Measurements from ENCODE around the gene ALG6. TPM values are rescaled to one million over a fixed set of nuclear protein-coding genes. Genes with fewer than 3 reads are reported as not detected.
A peak's percentile ranks its signal among the peaks of the same experiment; 100 is the strongest.
"Not testable (repeated sequence)": the region's sequence is repeated elsewhere in the genome, so short reads cannot be mapped to it uniquely, and the experiment has no call there.

The ALG6 gene
- total RNA-seq, 1 donor from 2014 or later: 17.5 TPM

GRCh38 chr1:63413394-63413793 lies 46.0 kb downstream of the ALG6 start:
- DNase-seq (ENCODE audit: low read depth in 2 of 2): no peak

GRCh38 chr1:63414691-63415365 lies 47.4 kb downstream of the ALG6 start:
- DNase-seq (ENCODE audit: low read depth in 2 of 2): no peak

- DNase-seq (ENCODE audit: low read depth in 2 of 2): no peak
These were observed 50.7 kb downstream of the ALG6 start for GRCh38 chr1:63418101-63418500.

GRCh38 chr1:63420746-63421145 lies 53.3 kb downstream of the ALG6 start:
- DNase-seq (ENCODE audit: low read depth in 2 of 2): not testable (repeated sequence)

GRCh38 chr1:63423649-63424048 lies 56.2 kb downstream of the ALG6 start:
- DNase-seq (ENCODE audit: low read depth in 2 of 2): no peak

- DNase-seq (ENCODE audit: low read depth in 2 of 2): peak; percentile 19 to 36
These were observed 61.4 kb downstream of the ALG6 start for GRCh38 chr1:63428815-63429214.

GRCh38 chr1:63429281-63429680 lies 61.9 kb downstream of the ALG6 start:
- DNase-seq (ENCODE audit: low read depth in 2 of 2): no peak

GRCh38 chr1:63435161-63435560 lies 67.7 kb downstream of the ALG6 start:
- DNase-seq (ENCODE audit: low read depth in 2 of 2): no peak

GRCh38 chr1:63442141-63442475 lies 74.7 kb downstream of the ALG6 start:
- DNase-seq (ENCODE audit: low read depth in 2 of 2): peak in 1 of 2 donors; percentile 33

GRCh38 chr1:63448731-63449246 lies 81.4 kb downstream of the ALG6 start:
- no peak for DNase-seq (ENCODE audit: low read depth in 2 of 2)

- DNase-seq (ENCODE audit: low read depth in 2 of 2): no peak
These were observed 83.0 kb downstream of the ALG6 start for GRCh38 chr1:63450416-63450815.

- no peak for DNase-seq (ENCODE audit: low read depth in 2 of 2)
These were observed 85.8 kb downstream of the ALG6 start for GRCh38 chr1:63453232-63453631.

GRCh38 chr1:63454269-63454668 lies 86.8 kb downstream of the ALG6 start:
- peak in 1 of 2 donors; percentile 14 for DNase-seq (ENCODE audit: low read depth in 2 of 2)

- no peak for DNase-seq (ENCODE audit: low read depth in 2 of 2)
These were observed 91.3 kb downstream of the ALG6 start for GRCh38 chr1:63458750-63459149.

GRCh38 chr1:63461661-63462230 lies 94.3 kb downstream of the ALG6 start:
- DNase-seq (ENCODE audit: low read depth in 2 of 2): no peak

GRCh38 chr1:63463248-63463647 lies 95.8 kb downstream of the ALG6 start:
- peak; percentile 60 to 92 for DNase-seq (ENCODE audit: low read depth in 2 of 2)

- DNase-seq (ENCODE audit: low read depth in 2 of 2): no peak
These were observed 98.8 kb downstream of the ALG6 start for GRCh38 chr1:63466181-63466580.

- DNase-seq (ENCODE audit: low read depth in 2 of 2): no peak
These were observed 99.3 kb downstream of the ALG6 start for GRCh38 chr1:63466759-63467158.

- DNase-seq (ENCODE audit: low read depth in 2 of 2): not testable (repeated sequence)
These were observed 101.3 kb downstream of the ALG6 start for GRCh38 chr1:63468683-63469082.

- DNase-seq (ENCODE audit: low read depth in 2 of 2): peak in 1 of 2 donors; percentile 1
These were observed 108.3 kb downstream of the ALG6 start for GRCh38 chr1:63475761-63476160.

GRCh38 chr1:63480057-63480456 lies 112.6 kb downstream of the ALG6 start:
- DNase-seq (ENCODE audit: low read depth in 2 of 2): no peak

GRCh38 chr1:63486629-63487028 lies 119.2 kb downstream of the ALG6 start:
- DNase-seq (ENCODE audit: low read depth in 2 of 2): no peak

- peak in 1 of 2 donors; percentile 35 for DNase-seq (ENCODE audit: low read depth in 2 of 2)
These were observed 120.1 kb downstream of the ALG6 start for GRCh38 chr1:63487336-63488065.
